Kidney (tissue), 14 donors: ENCODE measurements around the gene KCNRG. TPM values are rescaled to one million over a fixed set of nuclear protein-coding genes. Genes with fewer than 3 reads are reported as not detected.
"Not testable (repeated sequence)": the region's sequence is repeated elsewhere in the genome, so short reads cannot be mapped to it uniquely, and the experiment has no call there.

Source experiments
- DNase-seq, 5 donors: peaks; one replicate each; pipeline ENCODE4 v3.0.0-alpha.2; 2013 to 2020
- FAIRE-seq: peaks from 2 replicates; lab custom pipeline; 2012; peaks lifted over from hg19 to GRCh38; lab: Jason Lieb, UNC
- H3K27ac ChIP-seq, 2 donors: one replicate each; pipeline ENCODE4 v1.7.0; 2013; ENCODE audit warnings: low read depth in 2 of 2, low read length in 2 of 2, inconsistent platforms in 1 of 2
- H3K27me3 ChIP-seq: one replicate; pipeline ENCODE4 v1.7.1; 2013; ENCODE audit warnings: low read length, inconsistent platforms; ENCODE audit not compliant: control insufficient read depth, insufficient read depth
- H3K36me3 ChIP-seq, 3 donors: one replicate each; pipeline versions ENCODE4 v1.7.0 to v1.7.1; 2013; ENCODE audit warnings: low read length in 3 of 3, control low read depth in 1 of 3, inconsistent platforms in 1 of 3; ENCODE audit not compliant: insufficient read depth in 3 of 3, control insufficient read depth in 2 of 3
- H3K4me1 ChIP-seq, 3 donors: one replicate each; pipeline versions ENCODE4 v1.7.0 to v1.7.1; 2013; ENCODE audit warnings: low read length in 3 of 3, inconsistent platforms in 1 of 3, low read depth in 1 of 3; ENCODE audit not compliant: control insufficient read depth in 2 of 3, insufficient read depth in 2 of 3
- H3K4me3 ChIP-seq, 3 donors: one replicate each; pipeline versions ENCODE4 v1.7.0 to v1.8.1; 2013; ENCODE audit warnings: low read length in 3 of 3, control low read depth in 1 of 3, inconsistent platforms in 1 of 3
- H3K9ac ChIP-seq, 3 donors: one replicate each; pipeline versions ENCODE4 v1.7.0 to v1.7.1; 2013; ENCODE audit warnings: low read length in 3 of 3, control low read depth in 1 of 3, inconsistent platforms in 1 of 3
- H3K9me3 ChIP-seq, 3 donors: one replicate each; pipeline versions ENCODE4 v1.7.0 to v1.7.1; 2013; ENCODE audit warnings: low read length in 3 of 3, control low read depth in 1 of 3, inconsistent platforms in 1 of 3; ENCODE audit not compliant: control insufficient read depth in 2 of 3, insufficient read depth in 1 of 3
- CTCF ChIP-seq: IDR thresholded peaks from 3 replicates; pipeline ENCODE4 v1.5.1; 2012; ENCODE audit warnings: mild to moderate bottlenecking, moderate library complexity, borderline replicate concordance; ENCODE audit not compliant: insufficient read depth; ENCODE audit errors: extremely low read depth
- intact Hi-C: fragments of 100-400 bp; cut with DNase I; formaldehyde crosslinking; loops from one replicate; pipeline ENCODE4 v1.11.1; 2022
- polyA plus RNA-seq: library from polyadenylated mRNA; stranded (reverse); fragments of 350-450 nt; fragmentation: Illumina TruSeq; extraction: RNeasy Lipid Tissue Mini Kit (QIAGEN cat#74804); gene quantifications from one replicate; pipeline ENCODE4 v1.2.3, GENCODE V29; 2014; ENCODE audit warnings: low read depth, low replicate concordance; ENCODE audit not compliant: insufficient read depth
- total RNA-seq: library from RNA; stranded (reverse); fragmentation: NEBNext Ultra II Directional; extraction: Animal tissue kit (Norgen Biotek cat#: 25700); gene quantifications from one replicate; pipeline ENCODE4 v1.2.1, GENCODE V29; 2021
- donor health status: control.
- donor health status: control.
- donor health status: control.
- donor health status: control.
- donor health status: control.
- donor health status: DM: yes; HTN: yes; CAD: no.
- donor health status: Normal renal cell carcinoma (clear cell type).

Gene KCNRG
- total and polyA plus RNA-seq, 2 donors from 2014 or later: 0.34 to 0.69 TPM

- DNase-seq: no peak
- H3K4me3 ChIP-seq: no peak overlapping the region
- H3K9ac ChIP-seq: no peak overlapping the region
- no peak overlapping the region for H3K27ac ChIP-seq
- H3K4me1 ChIP-seq: no peaks in the 10 kb centered on the region
- no peaks in the 10 kb centered on the region for H3K27me3 ChIP-seq
- intact Hi-C loops: no loop called here
- no peak for TF ChIP-seq CTCF
- FAIRE-seq: no peak
- no peaks in the 10 kb centered on the region for H3K36me3 ChIP-seq
- no peaks in the 10 kb centered on the region for H3K9me3 ChIP-seq
These were observed 30.1 kb upstream of the KCNRG start for GRCh38 chr13:49985129-49985528.

GRCh38 chr13:49986471-49986870 lies 28.8 kb upstream of the KCNRG start:
- no peak overlapping the region for H3K4me3 ChIP-seq
- intact Hi-C loops: no loop called here

GRCh38 chr13:49990612-49991011 lies 24.6 kb upstream of the KCNRG start:
- H3K27me3 ChIP-seq, FAIRE-seq, H3K9me3 ChIP-seq, intact Hi-C loops, H3K36me3 ChIP-seq, H3K4me1 ChIP-seq, H3K9ac ChIP-seq, H3K27ac ChIP-seq, H3K4me3 ChIP-seq, DNase-seq: not testable (repeated sequence)

More at GRCh38 chr13:49986471-49986870, 28.8 kb upstream of the KCNRG start:
- Histone ChIP-seq H3K27ac (no peak overlapping the region), H3K9ac (no peak overlapping the region), H3K9me3 (no peaks in the 10 kb centered on the region), H3K27me3 (no peaks in the 10 kb centered on the region), H3K36me3 (no peaks in the 10 kb centered on the region), H3K4me1 (no peaks in the 10 kb centered on the region)
- FAIRE-seq (no peak), DNase-seq (no peak)
- no peak for TF ChIP-seq CTCF

- TF ChIP-seq CTCF: no peak
- intact Hi-C loops: no loop called here
- Histone ChIP-seq H3K9me3 (no peaks in the 10 kb centered on the region), H3K27me3 (no peaks in the 10 kb centered on the region), H3K4me1 (peaks cover 1 to 7% (median 3%) of the 10 kb centered on the region in 3 donors), H3K4me3 (no peak overlapping the region), H3K36me3 (peaks cover 0 to 2% (median 1%) of the 10 kb centered on the region in 3 donors), H3K9ac (no peak overlapping the region), H3K27ac (no peak overlapping the region)
- no peak for DNase-seq
- FAIRE-seq: no peak
These were observed 22.1 kb upstream of the KCNRG start for GRCh38 chr13:49993111-49993510.
